HCT116 (cell line): ENCODE results near the gene ALKBH8. TPM values are rescaled to one million over a fixed set of nuclear protein-coding genes. Genes with fewer than 3 reads are reported as not detected.

Experiments
- ATAC-seq: fragments of 200-7000 bp; cut with Tn5 transposase; 2 replicates; pipeline ENCODE4 v1.9.1; 2020; ENCODE audit warnings: mild to moderate bottlenecking, moderate library complexity
- BruUV-seq: library from RNA; stranded (reverse); fragments of 400-500 nt; replicated peaks from 2 replicates; lab custom pipeline; 2021; lab: Mats Ljungman, UMichigan
- CTCF ChIA-PET: fragments of 300-600 bp; sonication (Branson Sonifier 250); formaldehyde crosslinking; loops from one replicate; lab custom pipeline; 2021; ENCODE audit warnings: antibody characterized with exemption; lab: Charles Lee
- POLR2A ChIA-PET: fragments of 300-600, 350-600 bp; sonication (Branson Sonifier 250); formaldehyde crosslinking; loops from one replicate; lab custom pipeline; 2021; ENCODE audit warnings: antibody characterized with exemption; lab: Charles Lee
- RAD21 ChIA-PET, 2 experiments: fragments of 300-600 bp; sonication (Branson Sonifier 250); formaldehyde crosslinking; loops; one replicate each; lab custom pipeline; 2023; ENCODE audit warnings: low total read pairs in 2 of 2; ENCODE audit not compliant: uncharacterized antibody in 2 of 2, unreplicated experiment in 2 of 2, low non-redundant PET in 1 of 2; lab: Charles Lee
- DNase-seq: peaks from one replicate; pipeline ENCODE4 v3.0.0-alpha.2; 2010; ENCODE audit warnings: low read depth, low spot score
- H2AFZ ChIP-seq: fragments of 200-600 bp; shearing (Covaris generic), sonication (generic); 2 replicates; pipeline ENCODE4 v1.6.1; 2017; ENCODE audit warnings: low read depth, mixed run types, mixed read lengths, antibody characterized with exemption, low read length; ENCODE audit not compliant: poor library complexity, severe bottlenecking
- H3K27ac ChIP-seq: 2 replicates; pipeline ENCODE4 v1.5.1; 2012; ENCODE audit warnings: low read depth, low read length
- H3K27me3 ChIP-seq: fragments of 200-600 bp; sonication (generic); 2 replicates; pipeline ENCODE4 v1.6.1; 2016; ENCODE audit warnings: mixed run types, low read length, mixed read lengths; ENCODE audit not compliant: insufficient read depth
- H3K36me3 ChIP-seq, 2 experiments: fragments of 200-500 bp in 1 of 2; fragments of 200-600 bp in 1 of 2; sonication (Bioruptor generic) in 1 of 2; sonication (generic) in 1 of 2; 2 replicates each; pipeline versions ENCODE4 v1.5.1 to v1.6.1; 2014 to 2016; ENCODE audit warnings: low read length in 2 of 2, inconsistent platforms in 1 of 2, mixed read lengths in 1 of 2, mixed run types in 1 of 2; ENCODE audit not compliant: insufficient read depth in 2 of 2, control insufficient read depth in 1 of 2
- H3K4me1 ChIP-seq, 2 experiments: fragments of 200-600 bp in 1 of 2; sonication (generic) in 1 of 2; 2 replicates each; pipeline versions ENCODE4 v1.5.1 to v1.6.1; 2012 to 2017; ENCODE audit warnings: low read length in 2 of 2, inconsistent platforms in 1 of 2, mild to moderate bottlenecking in 1 of 2, mixed read lengths in 1 of 2, mixed run types in 1 of 2, moderate library complexity in 1 of 2; ENCODE audit not compliant: insufficient read depth in 2 of 2, control insufficient read depth in 1 of 2
- H3K4me2 ChIP-seq: fragments of 200-600 bp; sonication (generic); 2 replicates; pipeline ENCODE4 v1.6.1; 2017; ENCODE audit warnings: mixed run types, low read length, mixed read lengths
- H3K4me3 ChIP-seq, 2 experiments: fragments of 200-600 bp in 1 of 2; sonication (generic) in 1 of 2; replicated peaks in 1 of 2; 2 replicates each; pipeline ENCODE4 v1.5.1; 2011 to 2016; ENCODE audit warnings: low read length in 2 of 2, control low read depth in 1 of 2, low read depth in 1 of 2, mild to moderate bottlenecking in 1 of 2, mixed read lengths in 1 of 2, mixed run types in 1 of 2
- H3K79me2 ChIP-seq: fragments of 200-600 bp; sonication (generic); 2 replicates; pipeline ENCODE4 v1.6.1; 2017; ENCODE audit warnings: mild to moderate bottlenecking, mixed run types, low read length, moderate library complexity, mixed read lengths; ENCODE audit not compliant: insufficient read depth
- H3K9ac ChIP-seq: fragments of 200-600 bp; sonication (generic); 2 replicates; pipeline ENCODE4 v1.6.1; 2016; ENCODE audit warnings: low read length, mixed read lengths
- H3K9me2 ChIP-seq: fragments of 200-600 bp; sonication (generic), shearing (Covaris generic); 2 replicates; pipeline ENCODE4 v1.6.1; 2017; ENCODE audit warnings: mixed run types, mild to moderate bottlenecking, moderate library complexity; ENCODE audit not compliant: insufficient read depth
- H3K9me3 ChIP-seq, 2 experiments: fragments of 200-500 bp in 1 of 2; fragments of 200-600 bp in 1 of 2; sonication (Bioruptor generic) in 1 of 2; sonication (generic) in 1 of 2; 2 replicates each; pipeline ENCODE4 v1.6.1; 2014 to 2017; ENCODE audit warnings: low read length in 2 of 2, mixed read lengths in 2 of 2, inconsistent platforms in 1 of 2, low read depth in 1 of 2, mild to moderate bottlenecking in 1 of 2, mixed run types in 1 of 2, moderate library complexity in 1 of 2; ENCODE audit not compliant: control insufficient read depth in 1 of 2, insufficient read depth in 1 of 2
- H4K20me1 ChIP-seq: fragments of 200-600 bp; sonication (generic), shearing (Covaris generic); 2 replicates; pipeline ENCODE4 v1.6.1; 2017; ENCODE audit warnings: mixed run types, mild to moderate bottlenecking, moderate library complexity; ENCODE audit not compliant: insufficient read depth
- ATF3 ChIP-seq: IDR thresholded peaks from 2 replicates; pipeline ENCODE4 v1.6.1; 2012
- CEBPB ChIP-seq: IDR thresholded peaks from 2 replicates; pipeline ENCODE4 v1.6.1; 2012; ENCODE audit warnings: low read depth
- FOSL1 ChIP-seq: IDR thresholded peaks from 2 replicates; pipeline ENCODE4 v1.6.1; 2012; ENCODE audit warnings: low read depth
- MAX ChIP-seq: IDR thresholded peaks from 2 replicates; pipeline ENCODE4 v1.6.1; 2012
- REST ChIP-seq: IDR thresholded peaks from 2 replicates; pipeline ENCODE4 v1.6.1; 2012; ENCODE audit warnings: low read depth
- SIN3A ChIP-seq: IDR thresholded peaks from 2 replicates; pipeline ENCODE4 v1.6.1; 2012; ENCODE audit warnings: low read depth
- SP1 ChIP-seq: IDR thresholded peaks from 2 replicates; pipeline ENCODE4 v1.6.1; 2012; ENCODE audit warnings: low read depth
- SRF ChIP-seq: IDR thresholded peaks from 2 replicates; pipeline ENCODE4 v1.6.1; 2012; ENCODE audit warnings: low read depth
- TCF7L2 ChIP-seq: IDR thresholded peaks from 2 replicates; pipeline ENCODE4 v1.7.0; 2011; ENCODE audit warnings: borderline replicate concordance, inconsistent platforms; ENCODE audit not compliant: insufficient read depth, insufficient read length; ENCODE audit errors: extremely low read depth
- YY1 ChIP-seq: IDR thresholded peaks from 2 replicates; pipeline ENCODE4 v1.6.1; 2011; ENCODE audit warnings: low read length, low read depth, moderate library complexity, mild to moderate bottlenecking; ENCODE audit not compliant: insufficient replicate concordance; ENCODE audit errors: extremely low read depth
- ZNF274 ChIP-seq: fragments of 200-500 bp; sonication (Bioruptor generic); IDR thresholded peaks from 2 replicates; pipeline ENCODE4 v1.6.1; 2014; ENCODE audit warnings: mild to moderate bottlenecking, low read depth, low read length, inconsistent platforms
- intact Hi-C: fragments of 100-400 bp; cut with micrococcal nuclease; formaldehyde crosslinking; loops from 2 replicates; pipeline ENCODE4 v1.10.0; 2022
- total RNA-seq: library from RNA; stranded (reverse); gene quantifications from one replicate; pipeline ENCODE4 v1.2.1, GENCODE V29; 2021; ENCODE audit not compliant: unreplicated experiment

The ALKBH8 gene
- total RNA-seq, 1 experiment from 2014 or later: 11.6 TPM

- TF ChIP-seq REST: no peak
- TF ChIP-seq YY1: no peak
- TF ChIP-seq CEBPB: no peak
- no peak for TF ChIP-seq SIN3A
- TF ChIP-seq, all 23 proteins: peak for 0
Measured at GRCh38 chr11:107550304-107550703, 15.2 kb downstream of the ALKBH8 start (continued).

- no peak for DNase-seq
- Histone ChIP-seq H3K4me3 (no peak overlapping the region), H3K4me2 (no peak overlapping the region), H3K9me2 (no peaks in the 10 kb centered on the region), H3K27ac (no peak overlapping the region), H3K36me3 (peaks cover 0 to 15% of the 10 kb centered on the region in 2 experiments; a peak in 2 of 4 replicates), H2AFZ (no peak overlapping the region), H3K27me3 (no peaks in the 10 kb centered on the region), H4K20me1 (no peaks in the 10 kb centered on the region; the same call in 1 of the 2 replicates), H3K79me2 (no peaks in the 10 kb centered on the region), H3K4me1 (peaks cover 8 to 9% of the 10 kb centered on the region in 2 experiments), H3K9ac (no peak overlapping the region), H3K9me3 (no peaks in the 10 kb centered on the region)
- ChIA-PET POLR2A (no interaction called here), CTCF (interaction anchor here (1.3 to 3.4 kb wide), 2 partner anchors 25 to 139 kb away, joined by 3 to 29 read pairs; no protein-coding TSS in a partner anchor), RAD21 (no interaction called here)
- no peak for ATAC-seq
- BruUV-seq: no TSS peak
- TF ChIP-seq FOSL1 (no peak), ATF3 (no peak), SIN3A (no peak), ZNF274 (no peak), SP1 (no peak), SRF (no peak), MAX (no peak), TCF7L2 (no peak)
- intact Hi-C loops: loop anchor here (1.0 kb wide), 1 partner anchor 139 kb away; no protein-coding TSS in a partner anchor
Measured at GRCh38 chr11:107549954-107550285, 15.6 kb downstream of the ALKBH8 start.
